Fibroblast of skin of right quadriceps (primary cell): Measurements from ENCODE around the gene RBFOX1.

Experiments used
- DNase-seq: peaks from one replicate; pipeline ENCODE4 v3.0.0-alpha.2; 2013

Gene RBFOX1

DNA sequence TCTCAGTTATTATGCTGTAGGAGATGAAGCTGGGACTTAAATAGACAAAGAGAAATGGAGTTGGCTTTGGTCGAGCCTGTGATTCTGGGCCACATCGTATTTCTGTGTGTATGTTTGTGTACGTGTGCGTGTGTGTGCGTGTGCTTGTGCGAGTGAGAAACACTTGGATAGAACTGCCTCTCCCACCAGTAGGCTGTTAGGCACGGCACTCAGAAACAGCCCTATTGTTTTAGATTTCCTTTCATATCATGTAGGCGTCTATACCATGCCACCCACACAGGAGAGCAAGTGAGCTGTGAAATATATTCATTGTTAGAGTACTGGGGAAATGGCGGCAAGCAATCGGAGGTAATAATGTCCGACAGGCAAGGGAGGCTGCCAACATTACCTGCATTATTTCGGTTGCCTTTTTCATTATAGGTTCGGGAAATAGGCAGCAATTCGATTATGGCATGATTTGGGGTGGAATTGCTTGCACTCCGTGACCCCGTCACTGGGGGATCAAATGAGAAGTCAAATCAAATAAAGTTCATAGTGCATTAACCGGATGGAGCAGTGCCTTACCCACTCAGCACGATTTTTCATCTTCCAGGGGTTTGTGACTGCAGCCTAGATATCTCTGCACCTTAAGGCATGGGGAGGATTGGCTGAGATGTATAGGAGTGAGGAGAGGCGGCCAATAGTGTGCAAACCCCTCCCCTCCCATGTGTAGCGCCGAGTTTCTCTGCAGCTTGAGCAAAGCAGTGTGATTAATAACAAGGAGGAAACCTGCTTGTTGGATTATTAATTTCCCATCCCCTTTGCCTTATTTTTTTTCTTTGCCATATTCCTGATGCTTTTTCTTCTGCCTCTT lies 89.6 kb downstream of the RBFOX1 start:
- no peak for DNase-seq

DNA sequence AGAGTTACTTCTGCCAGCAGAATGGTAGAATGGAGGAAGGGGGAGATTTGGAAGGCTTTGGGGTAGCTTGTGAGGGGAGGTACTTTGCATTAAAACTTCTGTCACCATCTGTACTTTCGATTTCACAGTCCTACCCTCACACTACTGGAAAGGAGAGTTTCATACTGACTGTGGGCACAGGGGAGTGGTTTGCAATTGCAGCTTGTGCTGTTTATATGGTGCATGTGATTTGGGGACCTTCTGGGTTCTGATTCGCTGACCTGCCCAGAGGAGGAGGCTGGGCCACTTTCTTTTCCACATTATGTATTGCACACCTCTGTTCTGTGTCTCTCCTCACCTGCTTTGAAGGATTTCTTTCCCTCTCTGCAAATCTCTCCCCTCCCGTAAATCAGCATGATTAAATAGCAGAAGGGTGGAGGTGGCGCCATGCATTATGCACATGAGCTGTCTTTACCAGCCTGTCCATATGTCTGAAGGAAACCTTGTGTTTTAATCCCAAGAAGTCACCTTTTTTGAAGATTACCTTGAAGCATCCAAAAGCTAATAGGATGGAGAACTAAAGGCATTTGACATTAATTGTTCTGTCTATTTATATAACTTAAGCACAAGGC lies 90.9 kb downstream of the RBFOX1 start:
- DNase-seq: no peak

DNA sequence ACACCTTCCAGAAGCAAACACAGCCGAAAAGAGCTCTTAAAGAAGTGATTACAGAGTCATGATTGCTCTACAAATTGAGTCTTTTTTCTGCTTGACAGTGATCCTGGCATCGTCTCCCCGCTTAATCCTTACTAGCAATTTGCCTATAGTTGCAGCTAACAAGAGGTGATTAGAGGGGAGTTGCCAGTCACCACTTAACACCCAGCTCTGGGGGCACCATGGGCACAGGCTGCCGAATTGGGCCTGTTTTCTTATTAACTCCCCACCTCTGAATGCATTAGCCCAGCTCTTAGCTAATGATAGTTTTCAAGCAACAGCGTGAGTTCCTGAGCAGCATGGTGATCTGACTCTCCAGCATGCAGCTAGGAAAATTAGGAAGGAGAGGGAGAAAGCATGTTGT lies 93.5 kb downstream of the RBFOX1 start:
- DNase-seq: no peak

DNA sequence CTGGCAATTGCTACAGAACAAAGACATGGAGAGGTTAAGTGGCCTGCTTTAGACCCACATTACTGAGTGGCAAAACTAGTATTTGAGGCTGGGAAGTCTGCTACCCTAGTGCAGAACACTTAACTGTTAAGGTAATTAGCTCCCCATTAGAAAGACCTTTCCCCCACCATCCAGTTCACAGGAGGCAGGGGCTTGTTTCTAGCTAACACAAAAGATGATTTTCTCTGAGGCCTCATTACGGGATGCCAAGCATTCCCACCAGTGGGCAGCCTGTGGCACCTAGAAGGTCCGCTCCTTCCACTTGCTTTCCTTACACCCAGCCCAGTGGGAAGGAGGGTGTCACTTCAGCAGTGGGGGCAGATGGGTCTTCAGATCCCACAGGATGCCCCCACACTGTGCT lies 99.1 kb downstream of the RBFOX1 start:
- no peak for DNase-seq

DNA sequence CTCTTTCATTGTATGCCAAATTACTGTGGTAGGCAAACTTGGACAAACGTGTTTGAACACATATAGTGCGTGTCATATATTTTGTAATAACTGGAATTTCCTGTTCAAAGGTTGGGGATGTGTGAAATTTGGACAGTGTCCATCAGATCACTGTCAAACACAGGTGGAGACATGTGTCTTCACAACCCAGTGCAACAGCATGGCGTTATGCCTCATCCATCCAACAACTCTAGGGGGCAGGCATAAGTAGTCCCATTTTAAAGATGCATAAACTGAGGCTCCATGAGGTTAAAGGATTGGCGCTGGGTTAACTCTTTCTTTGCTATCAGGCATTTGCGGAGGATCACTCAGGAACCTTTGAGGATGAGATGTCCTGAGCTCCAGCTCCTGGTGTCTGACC lies 103.7 kb downstream of the RBFOX1 start:
- no peak for DNase-seq

DNA sequence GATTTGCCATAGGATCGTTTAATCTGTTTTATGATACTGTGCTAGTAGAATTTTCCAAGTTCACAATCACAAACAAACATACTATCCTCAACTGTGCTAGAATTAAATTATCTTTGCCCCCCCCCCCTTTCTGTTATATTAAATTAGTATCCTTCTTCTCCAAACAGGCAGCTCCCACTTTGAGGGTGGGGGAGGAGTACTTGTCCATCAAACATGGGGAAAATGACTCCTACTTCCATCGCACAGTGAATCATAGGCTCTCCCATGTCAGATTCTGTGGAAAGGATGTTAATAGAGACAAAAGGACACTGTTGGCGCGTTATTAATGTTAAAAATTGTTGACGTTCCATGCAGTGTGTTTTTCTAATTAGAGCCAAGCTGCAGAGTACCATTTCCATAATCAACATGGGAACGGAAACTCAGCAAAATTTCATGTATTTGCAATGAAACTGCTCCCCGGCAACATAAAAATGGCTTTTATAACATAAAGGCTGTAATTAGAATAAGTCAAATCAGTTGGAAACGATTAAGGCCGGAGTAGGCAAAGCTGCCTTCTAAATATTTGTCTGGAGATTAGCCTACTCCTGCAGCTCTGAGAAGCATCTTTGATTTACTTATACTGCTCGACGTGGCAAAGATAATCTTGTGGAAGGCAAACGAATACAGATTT lies 104.6 kb downstream of the RBFOX1 start:
- no peak for DNase-seq

DNA sequence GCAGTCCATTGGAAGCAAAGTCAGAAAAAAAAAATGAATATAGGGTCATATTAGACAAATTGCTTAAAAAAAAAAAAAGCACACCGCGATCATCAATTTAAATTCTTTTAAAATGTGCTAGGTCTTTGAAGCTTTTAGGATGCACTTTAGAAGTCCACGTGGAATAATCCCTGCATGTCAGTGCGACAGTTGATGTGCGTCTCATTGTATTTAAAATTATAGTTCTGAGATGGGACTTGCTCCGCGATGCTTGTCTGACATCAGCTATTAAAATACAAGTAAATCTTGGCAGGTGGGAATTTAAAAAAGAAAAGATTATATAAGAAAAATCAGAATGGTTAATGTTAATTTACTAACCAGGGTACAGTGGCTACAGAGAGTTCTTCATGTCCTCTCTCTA lies 105.2 kb downstream of the RBFOX1 start:
- DNase-seq: no peak

DNA sequence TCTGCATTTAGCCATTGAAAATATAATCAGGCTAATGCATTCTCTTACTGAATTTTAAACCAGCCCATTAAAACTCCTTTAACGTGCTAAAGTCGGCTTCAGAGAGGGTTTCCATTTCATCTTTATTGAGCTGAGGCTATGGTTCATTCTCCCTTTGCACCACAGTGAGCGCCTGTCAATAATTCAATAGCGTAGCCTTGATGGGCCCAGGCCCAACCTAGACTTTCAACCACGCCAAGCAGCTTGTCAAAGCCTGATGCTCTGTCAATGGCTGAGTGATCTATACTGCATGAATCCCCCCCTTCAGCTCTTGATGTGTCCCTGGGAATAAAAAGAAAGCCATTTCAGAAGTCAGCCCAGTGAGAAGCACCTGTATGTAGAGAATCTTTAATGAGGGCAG lies 106.0 kb downstream of the RBFOX1 start:
- no peak for DNase-seq

DNA sequence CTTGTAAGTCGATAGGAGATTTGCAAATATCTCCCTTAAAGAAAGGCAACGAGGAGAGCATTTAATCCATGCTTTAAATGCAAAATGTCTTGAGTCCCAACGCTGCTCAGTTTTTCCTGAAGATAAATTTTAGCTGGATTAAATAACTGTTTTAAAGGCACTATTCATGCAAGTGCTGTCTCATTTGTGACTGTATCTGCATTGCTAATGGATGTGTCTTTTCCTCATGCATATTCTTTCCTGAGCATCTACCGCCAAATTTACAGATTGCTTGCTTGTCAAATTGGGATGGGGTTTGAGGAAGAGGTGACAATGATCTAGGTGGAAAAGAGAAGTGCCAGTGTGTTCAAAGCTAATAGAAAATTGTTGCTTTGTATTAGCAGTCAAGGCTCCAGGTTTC lies 106.9 kb downstream of the RBFOX1 start:
- no peak for DNase-seq

DNA sequence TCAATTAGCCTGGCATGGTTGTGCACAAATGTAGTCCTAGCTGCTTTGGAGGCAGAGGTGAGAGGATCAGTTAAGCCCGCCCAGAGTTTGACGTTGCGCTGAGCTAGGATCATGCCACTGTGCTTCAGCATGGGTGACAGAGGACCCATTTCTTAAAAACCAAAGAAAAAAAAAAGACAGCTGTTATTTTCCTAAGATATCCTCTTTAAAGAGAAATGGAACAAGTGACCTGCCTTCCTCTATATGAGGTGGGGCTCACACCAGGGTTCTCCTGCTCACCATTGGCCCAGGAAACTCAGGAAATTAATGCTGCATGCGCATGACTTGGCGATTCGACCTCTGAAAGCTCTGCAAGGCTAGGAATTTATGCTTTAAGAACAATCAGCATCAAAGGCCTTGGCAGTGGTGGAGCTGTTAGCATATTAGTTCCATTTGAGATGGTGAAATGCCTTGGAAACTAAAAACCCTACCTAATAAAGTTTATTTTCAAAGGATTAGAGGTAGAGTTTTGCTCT lies 108.3 kb downstream of the RBFOX1 start:
- no peak for DNase-seq

DNA sequence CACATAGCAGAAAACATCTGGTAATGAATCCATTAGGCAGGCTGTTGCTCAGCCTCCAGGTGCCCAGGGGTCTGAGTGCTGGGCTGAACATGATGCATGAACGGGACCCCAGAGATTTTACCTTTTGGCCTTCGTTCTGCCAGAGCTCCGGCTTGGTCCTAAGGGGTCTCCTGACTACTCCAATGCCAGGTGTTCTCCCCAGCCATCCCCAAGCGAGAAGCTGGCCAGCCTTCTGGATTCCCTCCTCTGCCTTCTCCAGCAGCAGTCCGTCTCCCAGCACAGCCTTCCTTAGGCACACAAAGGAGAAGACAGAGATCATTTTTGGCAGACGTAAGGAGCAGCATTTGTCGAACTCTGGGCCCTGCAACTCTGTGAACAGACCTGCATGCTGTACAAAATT lies 109.4 kb downstream of the RBFOX1 start:
- DNase-seq: no peak

DNA sequence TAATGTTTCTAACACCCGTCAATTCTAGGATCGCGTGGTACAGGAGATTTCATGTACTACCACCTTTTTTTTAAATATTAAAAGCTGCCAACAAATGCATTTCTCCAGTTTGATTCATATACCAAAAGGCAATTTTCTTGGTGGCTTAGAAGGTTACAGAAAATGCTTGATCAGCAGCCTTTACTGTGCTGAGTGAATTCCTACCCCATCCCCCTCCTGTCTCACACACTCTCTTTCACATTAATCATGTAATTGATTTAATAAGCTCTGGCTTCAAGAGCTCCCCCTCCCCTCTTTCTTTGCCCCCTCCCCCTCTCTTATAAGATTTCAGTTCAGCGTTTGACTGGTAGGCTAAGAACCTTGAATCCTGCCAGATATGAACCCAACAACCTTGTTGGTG lies 110.5 kb downstream of the RBFOX1 start:
- DNase-seq: no peak

DNA sequence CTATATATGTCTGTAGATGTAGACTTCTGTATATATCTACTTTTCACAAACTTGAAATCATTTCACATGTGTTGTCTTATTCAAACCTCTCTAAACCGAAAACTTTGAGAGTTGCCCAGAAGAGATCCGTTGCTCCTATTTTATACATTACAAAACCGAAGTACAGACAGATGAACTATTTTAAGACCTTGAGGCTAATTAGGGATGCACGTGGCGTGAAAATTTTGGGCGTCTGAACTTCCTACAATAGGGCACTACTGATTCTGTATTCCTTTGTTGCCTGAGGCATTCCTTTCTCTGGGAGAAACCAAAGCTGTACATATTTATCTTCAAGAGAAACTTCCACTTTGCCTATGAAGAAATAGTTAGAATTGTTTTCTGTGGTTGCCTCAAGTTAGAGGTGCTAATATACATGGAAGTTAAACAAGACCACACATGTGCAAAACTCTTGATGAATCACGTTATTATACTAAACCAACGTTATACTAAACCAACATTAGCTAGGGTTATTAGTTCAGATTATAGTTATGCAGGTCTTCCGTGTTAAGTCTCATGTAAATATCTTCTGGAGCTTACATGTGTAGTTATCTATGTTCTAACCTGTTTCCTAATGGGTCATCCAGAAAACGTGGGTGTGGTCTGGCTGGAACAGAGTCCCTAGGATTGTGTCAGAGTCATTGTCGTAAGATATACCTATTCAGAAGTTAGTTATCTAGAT lies 111.2 kb downstream of the RBFOX1 start:
- DNase-seq: no peak

DNA sequence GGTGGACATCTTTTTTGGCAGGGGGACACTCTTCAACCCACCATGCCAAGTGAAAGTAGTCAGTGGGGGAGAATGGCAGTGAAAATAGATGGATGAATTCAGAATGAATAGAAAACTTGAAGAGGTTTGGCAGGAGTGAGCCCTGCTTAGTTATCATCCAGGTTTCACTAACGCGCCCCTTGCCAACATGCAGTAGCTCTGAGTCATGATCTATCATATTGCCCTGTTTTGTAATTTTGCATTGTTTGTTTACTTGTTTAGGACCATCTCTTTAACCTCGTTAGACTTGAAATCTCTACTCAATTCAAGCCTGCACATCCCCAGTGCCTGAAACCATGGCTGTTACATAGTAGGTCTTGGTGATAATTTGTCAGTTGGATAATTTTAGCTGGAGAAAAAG lies 116.7 kb downstream of the RBFOX1 start:
- DNase-seq: no peak

DNA sequence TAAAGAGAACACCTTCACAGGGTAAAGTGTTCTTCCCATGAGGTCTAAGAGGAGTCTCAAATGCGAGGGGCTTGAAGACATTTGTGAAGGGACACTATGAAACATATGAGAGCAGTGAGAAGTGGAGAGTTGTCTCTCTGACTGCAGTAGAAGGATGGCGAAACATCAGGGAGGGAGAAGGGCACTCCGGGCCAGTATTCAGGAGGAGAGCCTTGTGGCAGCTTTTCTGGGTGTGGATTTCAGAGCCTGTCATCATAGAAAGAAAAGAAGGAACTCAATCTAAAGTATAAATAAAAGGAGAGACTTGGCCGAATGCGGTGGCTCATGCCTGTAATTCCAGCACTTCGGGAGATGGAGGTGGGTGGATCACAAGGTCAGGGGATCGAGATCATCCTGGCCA lies 117.2 kb downstream of the RBFOX1 start:
- no peak for DNase-seq

DNA sequence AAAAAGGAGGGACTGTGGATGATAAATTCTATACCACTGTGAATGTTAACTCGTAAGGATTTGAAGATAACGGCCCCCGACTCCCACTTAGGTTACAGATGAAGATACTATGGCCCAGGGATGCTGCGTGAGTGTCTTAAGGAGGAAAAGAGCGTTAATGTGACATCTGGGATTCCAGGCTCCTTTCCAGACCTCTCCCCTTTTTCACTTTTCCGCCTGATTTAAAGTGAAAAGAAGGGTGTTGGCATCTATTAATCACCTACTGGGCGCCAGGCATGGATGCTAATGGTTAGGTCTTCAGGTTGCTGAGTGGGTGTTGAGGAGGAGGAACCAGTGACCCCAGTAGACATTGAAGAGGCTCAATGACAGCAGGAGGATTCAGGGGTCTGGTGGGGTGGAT lies 117.8 kb downstream of the RBFOX1 start:
- no peak for DNase-seq

DNA sequence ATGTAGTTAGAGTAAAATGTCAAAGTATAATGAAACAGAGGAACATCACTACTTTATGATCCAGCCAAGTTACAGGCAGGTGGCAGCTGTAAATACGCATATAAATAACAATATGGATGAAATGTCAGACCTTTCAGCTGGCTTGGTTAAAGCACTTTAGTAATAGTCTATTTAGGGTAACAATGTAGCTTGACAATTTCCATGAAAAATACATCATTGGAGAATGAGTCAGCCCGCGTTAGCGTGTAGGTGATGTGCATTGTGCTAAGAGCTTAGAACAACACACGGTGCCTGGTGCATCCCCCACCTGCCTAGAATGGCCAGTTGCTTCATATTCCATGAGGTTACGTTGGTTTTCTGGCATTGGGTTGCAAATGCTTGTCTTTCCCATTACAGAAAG lies 119.4 kb downstream of the RBFOX1 start:
- no peak for DNase-seq

DNA sequence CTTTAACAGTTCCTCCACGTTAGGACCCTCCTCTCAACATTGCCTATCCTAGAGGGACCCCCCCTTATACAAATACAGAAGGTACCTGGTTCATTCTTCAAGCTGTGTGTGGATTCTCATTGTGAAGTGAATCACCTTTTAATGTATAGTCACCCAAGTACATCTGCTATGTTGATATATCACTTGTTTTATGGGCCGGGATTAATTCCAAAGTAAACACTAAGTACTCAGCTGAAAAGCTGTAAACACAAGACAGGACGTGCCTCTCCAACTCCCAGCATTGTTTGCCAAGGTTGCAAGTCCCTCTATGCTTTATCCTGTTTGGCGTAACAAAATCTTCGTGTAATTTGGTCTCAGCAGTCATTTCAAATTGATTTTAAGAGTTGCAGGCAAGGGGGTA lies 123.6 kb downstream of the RBFOX1 start:
- no peak for DNase-seq

DNA sequence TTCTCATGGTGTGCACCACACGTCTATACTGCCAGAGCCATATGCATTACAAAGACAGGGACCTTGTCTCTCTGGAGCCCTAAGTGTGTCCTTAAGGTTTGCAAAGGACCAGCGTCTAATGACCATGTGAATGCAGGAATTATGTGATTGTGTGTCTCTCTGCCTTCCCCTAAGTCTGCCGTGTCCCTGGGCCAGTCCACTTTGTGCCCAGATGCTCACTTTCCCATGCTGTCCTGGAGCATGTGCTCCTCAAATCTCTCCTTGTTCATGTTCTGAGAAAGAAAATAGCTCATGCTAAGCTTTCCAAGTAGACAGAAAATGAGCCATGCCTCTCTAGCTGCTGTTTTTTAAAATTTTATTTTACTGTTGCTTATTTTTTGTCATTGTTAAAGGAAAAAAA lies 125.5 kb downstream of the RBFOX1 start:
- DNase-seq: no peak

DNA sequence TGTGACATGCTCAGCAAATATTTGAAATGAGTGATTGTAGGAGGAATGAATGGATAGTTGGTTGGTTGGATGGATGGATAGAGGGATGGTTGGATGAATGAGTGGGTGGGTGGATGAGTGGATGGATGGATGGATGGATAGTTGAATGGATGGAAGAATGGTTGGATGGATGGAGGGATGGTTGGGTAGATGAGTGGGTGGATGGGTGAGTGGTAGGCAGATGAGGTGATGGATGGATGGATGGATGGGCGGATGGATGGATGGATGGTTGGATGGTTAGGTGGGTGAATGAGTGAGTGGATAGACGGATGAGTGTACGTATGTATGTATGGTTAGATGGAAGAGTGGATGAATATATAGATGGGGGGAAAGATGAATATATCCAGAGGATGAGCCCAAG lies 137.7 kb downstream of the RBFOX1 start:
- DNase-seq: no peak

DNA sequence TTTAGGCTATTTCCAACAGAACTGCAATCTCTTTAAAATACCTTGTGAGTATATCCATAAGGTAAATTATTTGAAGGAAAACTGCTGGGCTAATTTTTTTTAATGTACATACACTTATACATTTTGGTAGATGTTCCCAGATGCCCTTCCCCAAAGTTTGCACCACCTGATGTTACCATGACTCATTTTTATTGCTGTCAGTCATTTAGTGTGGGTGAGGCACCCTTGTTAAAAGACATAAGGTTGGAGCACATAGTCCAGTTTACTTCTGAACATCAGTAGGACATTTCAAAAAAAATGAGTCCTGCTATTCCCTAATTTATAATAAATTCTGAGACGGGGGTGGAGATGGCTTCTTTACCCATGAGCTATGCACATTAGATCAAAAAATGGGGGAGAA lies 138.6 kb downstream of the RBFOX1 start:
- no peak for DNase-seq

DNA sequence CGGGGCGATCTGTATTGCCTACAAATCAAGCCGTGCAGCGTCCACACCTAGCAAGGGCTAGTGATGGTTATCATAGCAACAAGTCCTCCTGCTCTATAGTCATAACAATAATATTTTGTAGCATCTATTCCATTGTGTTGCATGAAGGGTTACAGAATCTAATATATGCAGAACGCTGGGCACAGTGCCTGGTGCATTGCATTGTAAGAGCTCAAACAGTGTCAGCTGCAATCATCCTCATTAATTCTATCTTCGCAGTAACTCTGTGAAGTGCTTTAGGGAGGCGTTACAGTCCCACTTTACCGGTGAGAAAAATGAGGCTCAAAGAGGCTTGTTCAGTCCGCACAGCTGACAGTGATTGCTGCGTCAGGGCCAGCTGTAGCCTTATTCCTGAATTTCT lies 149.4 kb downstream of the RBFOX1 start:
- no peak for DNase-seq

DNA sequence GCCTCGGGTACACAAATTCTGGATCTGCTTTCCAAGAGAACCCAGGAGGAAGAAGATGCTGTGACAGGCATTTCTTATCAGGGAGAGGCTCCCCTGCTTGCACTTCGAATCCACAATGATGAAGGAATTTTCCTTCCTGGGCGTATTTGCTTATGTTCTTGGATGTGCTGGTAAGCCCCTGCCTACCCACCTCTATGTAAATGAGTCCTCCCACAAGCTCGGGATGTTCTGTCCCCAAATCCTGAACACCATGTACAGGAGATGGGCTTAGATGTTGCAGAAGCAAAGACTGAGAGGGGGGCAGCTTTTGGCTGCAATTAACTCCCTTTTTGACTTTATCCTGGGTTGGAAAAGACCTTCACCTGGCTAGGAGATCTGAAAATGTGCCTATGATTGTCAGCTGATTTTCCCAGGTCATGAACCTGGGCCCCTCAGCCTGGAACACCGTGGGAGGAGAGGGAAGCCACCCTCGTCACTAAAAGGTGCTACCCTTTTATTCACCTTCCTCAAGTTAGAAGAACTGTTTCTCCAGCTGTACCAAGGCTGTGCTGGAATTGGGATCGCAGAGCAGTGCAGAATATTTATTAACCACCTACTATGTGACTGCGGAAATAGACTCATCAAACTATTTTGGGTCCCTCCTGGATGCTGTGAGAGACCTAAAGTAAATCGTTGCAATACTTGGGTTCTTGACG lies 150.1 kb downstream of the RBFOX1 start:
- DNase-seq: no peak
